SK-N-MC (cell line): Measurements from ENCODE around the gene ZBTB39.

Experiments used
- DNase-seq: peaks from one replicate; pipeline ENCODE4 v3.0.0-alpha.2; 2011; ENCODE audit warnings: low read depth, low spot score
- H3K27ac ChIP-seq: fragments of 200-600 bp; sonication (generic); 2 replicates; pipeline ENCODE4 v1.5.1; 2016; ENCODE audit warnings: mixed run types
- H3K36me3 ChIP-seq: fragments of 200-600 bp; sonication (generic); 2 replicates; pipeline ENCODE4 v1.6.1; 2017; ENCODE audit warnings: antibody characterized with exemption, low read length, mixed read lengths; ENCODE audit not compliant: insufficient read depth
- H3K4me3 ChIP-seq: fragments of 200-600 bp; sonication (generic); 2 replicates; pipeline ENCODE4 v1.5.1; 2016
- H3K9ac ChIP-seq: fragments of 200-600 bp; sonication (generic); 2 replicates; pipeline ENCODE4 v1.8.0; 2017; ENCODE audit warnings: mixed run types, mixed read lengths; ENCODE audit not compliant: insufficient read length
- H3K9me3 ChIP-seq: fragments of 200-600 bp; sonication (generic); 2 replicates; pipeline ENCODE4 v1.6.1; 2017; ENCODE audit warnings: low read depth, mild to moderate bottlenecking, antibody characterized with exemption, low read length, moderate library complexity, mixed read lengths
- EZH2 ChIP-seq: fragments of 200-600 bp; sonication (generic); IDR thresholded peaks from one replicate; pipeline ENCODE4 v1.6.1; 2017; ENCODE audit warnings: antibody characterized with exemption
- FOXP2 ChIP-seq: optimal IDR thresholded peaks from 2 replicates; pipeline ENCODE3; 2011; ENCODE audit warnings: mild to moderate bottlenecking, moderate library complexity; ENCODE audit not compliant: insufficient read depth; ENCODE audit errors: extremely low read length, control extremely low read depth
- POLR2AphosphoS5 ChIP-seq: IDR thresholded peaks from 2 replicates; pipeline ENCODE4 v1.6.1; 2012; ENCODE audit warnings: mild to moderate bottlenecking, low read depth, low read length, borderline replicate concordance

The ZBTB39 gene

GRCh38 chr12:56958422-56958821 is 47.9 kb downstream of the ZBTB39 start:
- Histone ChIP-seq H3K36me3 (no peaks in the 10 kb centered on the region), H3K4me3 (no peak overlapping the region), H3K27ac (no peak overlapping the region), H3K9me3 (no peaks in the 10 kb centered on the region), H3K9ac (no peak overlapping the region)
- no peak for TF ChIP-seq FOXP2
- TF ChIP-seq EZH2 = no peak
- no peak for TF ChIP-seq POLR2AphosphoS5
- DNase-seq = no peak

- TF ChIP-seq EZH2 (no peak), POLR2AphosphoS5 (no peak), FOXP2 (no peak)
- Histone ChIP-seq H3K36me3 (no peaks in the 10 kb centered on the region), H3K9ac (no peak within 1 kb of the TSS), H3K9me3 (no peaks in the 10 kb centered on the region), H3K27ac (no peak within 1 kb of the TSS), H3K4me3 (no peak within 1 kb of the TSS)
- DNase-seq = no peak
These were observed 48.9 kb downstream of the ZBTB39 start, which contains the start of gene RDH16 for GRCh38 chr12:56957229-56958052. TSS of gene RDH16 (minus strand) at chr12:56957608. CDS start at chr12:56957462, 146 bp downstream.

GRCh38 chr12:56955631-56956256 is 50.6 kb downstream of the ZBTB39 start:
- no peak overlapping the region for H3K27ac ChIP-seq
- no peak overlapping the region for H3K4me3 ChIP-seq
- no peaks in the 10 kb centered on the region for H3K36me3 ChIP-seq
- H3K9me3 ChIP-seq = no peaks in the 10 kb centered on the region
- TF ChIP-seq EZH2 (no peak), POLR2AphosphoS5 (no peak), FOXP2 (no peak)
- H3K9ac ChIP-seq = no peak overlapping the region
- DNase-seq = no peak

- Histone ChIP-seq H3K9me3 (no peaks in the 10 kb centered on the region), H3K9ac (no peak overlapping the region), H3K27ac (no peak overlapping the region), H3K4me3 (no peak overlapping the region), H3K36me3 (no peaks in the 10 kb centered on the region)
- no peak for DNase-seq
- TF ChIP-seq FOXP2 (no peak), POLR2AphosphoS5 (no peak), EZH2 (no peak)
These were observed 51.4 kb downstream of the ZBTB39 start for GRCh38 chr12:56954958-56955355.

DNA sequence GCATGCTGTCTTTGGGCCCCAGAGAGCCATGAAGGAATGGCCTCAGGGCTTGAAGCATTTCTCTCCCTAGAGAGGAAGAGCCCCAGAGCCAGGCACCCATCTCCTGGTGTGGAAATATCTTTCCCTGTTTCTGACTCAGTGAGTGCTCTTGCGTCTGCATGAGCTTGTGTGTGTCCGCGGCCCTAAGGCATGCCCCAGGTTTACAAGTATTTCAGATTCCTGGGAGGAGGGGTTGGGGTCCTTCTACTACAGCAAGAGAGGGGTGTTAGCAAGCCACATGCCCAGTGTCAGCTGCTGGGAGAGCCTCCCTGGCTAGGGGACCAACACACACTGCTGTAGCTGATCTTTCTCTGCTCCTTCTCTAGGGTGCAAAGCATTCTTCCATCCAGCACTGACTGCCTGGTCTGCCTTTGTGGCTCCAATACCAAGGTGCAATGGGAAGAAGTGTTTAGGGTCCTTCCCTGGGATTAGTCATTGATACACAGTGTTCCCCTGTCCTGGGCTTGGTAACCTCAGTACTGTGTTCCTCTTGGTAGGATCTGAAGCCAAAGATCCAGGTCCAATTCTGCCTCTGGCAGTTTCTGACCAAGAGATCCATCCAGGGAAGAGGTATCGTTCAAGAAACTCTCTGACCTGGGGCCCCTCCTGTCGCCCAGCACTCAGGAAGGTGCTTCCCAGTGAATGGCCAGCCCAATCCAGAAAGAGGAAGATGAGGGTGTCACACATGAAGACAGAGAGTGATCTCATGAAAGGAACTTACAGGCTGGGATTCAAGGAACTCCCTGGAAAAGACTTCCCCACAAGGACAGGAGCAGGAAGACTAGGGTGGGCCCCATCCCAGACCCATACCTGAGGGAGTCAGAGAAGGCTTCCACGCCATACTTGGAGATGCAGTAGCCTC is 52.0 kb downstream of the ZBTB39 start:
- TF ChIP-seq POLR2AphosphoS5 = no peak
- TF ChIP-seq FOXP2 = no peak
- TF ChIP-seq EZH2 = no peak
- Histone ChIP-seq H3K4me3 (no peak overlapping the region), H3K9me3 (no peaks in the 10 kb centered on the region), H3K36me3 (no peaks in the 10 kb centered on the region), H3K9ac (no peak overlapping the region), H3K27ac (no peak overlapping the region)
- no peak for DNase-seq

DNA sequence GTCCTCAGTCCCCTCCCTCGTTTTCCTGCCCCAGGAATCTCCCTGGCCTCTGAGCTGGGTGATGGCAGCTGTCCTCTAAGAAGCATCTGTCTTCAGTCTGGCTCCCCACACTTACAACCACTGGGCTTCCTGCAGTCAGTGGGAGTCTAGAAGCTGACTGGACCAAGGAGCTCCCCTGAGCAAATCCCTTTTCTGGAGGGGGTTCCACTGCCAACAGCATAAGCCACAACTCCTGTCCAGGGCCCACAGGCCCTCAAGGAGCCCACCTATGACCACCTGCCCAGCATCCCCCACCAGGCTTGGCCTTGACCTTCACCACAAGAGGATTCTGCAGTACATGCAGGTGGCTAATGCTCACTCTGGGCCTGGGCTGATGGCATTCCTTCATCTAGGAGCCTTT is 53.0 kb downstream of the ZBTB39 start:
- Histone ChIP-seq H3K36me3 (no peaks in the 10 kb centered on the region), H3K4me3 (no peak overlapping the region), H3K9ac (no peak overlapping the region), H3K27ac (no peak overlapping the region), H3K9me3 (no peaks in the 10 kb centered on the region)
- no peak for DNase-seq
- TF ChIP-seq FOXP2 = no peak
- no peak for TF ChIP-seq EZH2
- TF ChIP-seq POLR2AphosphoS5 = no peak

DNA sequence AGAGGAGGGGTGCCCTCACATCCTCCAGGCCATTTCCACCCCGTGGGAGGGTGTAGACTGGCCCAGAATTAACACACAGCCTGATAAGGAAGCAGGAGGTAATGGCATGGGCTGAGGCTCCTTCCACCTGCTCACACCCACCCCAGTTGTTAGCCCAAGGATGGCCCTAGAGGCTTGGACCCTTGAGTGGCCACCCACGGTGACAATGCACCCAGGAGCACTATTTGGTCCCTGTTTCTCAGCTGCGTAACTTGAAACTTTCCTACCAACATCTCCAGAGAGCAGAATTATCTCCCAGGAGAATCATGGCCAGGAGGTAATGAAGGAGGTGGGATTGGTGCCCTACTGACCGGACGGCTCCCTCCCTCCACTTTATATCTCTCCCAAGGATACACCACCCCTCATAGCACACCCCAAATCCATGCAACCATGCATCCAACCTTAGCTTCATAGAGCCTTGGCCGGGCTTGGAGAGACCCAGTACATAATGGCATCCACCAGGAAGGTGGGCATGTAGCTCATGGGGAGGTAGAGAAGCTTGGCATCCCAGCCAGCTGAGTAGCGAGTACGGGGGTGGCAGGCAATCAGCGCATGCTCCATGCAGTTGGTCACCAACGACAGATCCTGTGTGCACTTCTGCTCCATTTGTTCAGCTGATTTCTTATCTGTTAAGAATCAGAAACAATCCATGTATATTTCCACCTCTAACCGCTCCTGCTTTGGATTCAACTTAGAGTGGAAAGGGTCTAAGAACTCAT is 54.6 kb downstream of the ZBTB39 start:
- H3K27ac ChIP-seq = no peak overlapping the region
- TF ChIP-seq EZH2 (no peak), FOXP2 (no peak), POLR2AphosphoS5 (no peak)

GRCh38 chr12:56948881-56949280 is 57.5 kb downstream of the ZBTB39 start:
- TF ChIP-seq FOXP2 (no peak), EZH2 (no peak), POLR2AphosphoS5 (no peak)

More for the DNA sequence above, 54.6 kb downstream of the ZBTB39 start:
- no peak overlapping the region for H3K9ac ChIP-seq
- no peak overlapping the region for H3K4me3 ChIP-seq
- DNase-seq = no peak
- H3K9me3 ChIP-seq = no peaks in the 10 kb centered on the region
- H3K36me3 ChIP-seq = no peaks in the 10 kb centered on the region

More at GRCh38 chr12:56948881-56949280, 57.5 kb downstream of the ZBTB39 start:
- DNase-seq = no peak
- H3K9ac ChIP-seq = no peak overlapping the region
- H3K9me3 ChIP-seq = no peaks in the 10 kb centered on the region; the same call in 1 of the 2 replicates
- H3K4me3 ChIP-seq = no peak overlapping the region
- H3K27ac ChIP-seq = no peak overlapping the region
- H3K36me3 ChIP-seq = no peaks in the 10 kb centered on the region
